Ramos (cell line): ENCODE results near the gene ZDHHC20.

Experiments
- in situ Hi-C: fragments of 300-500 bp; cut with MboI; formaldehyde crosslinking; loops from one replicate; pipeline ENCODE4 v1.14.3; 2022; ENCODE audit warnings: low sequenced_read_pairs; ENCODE audit not compliant: unreplicated experiment

Gene ZDHHC20

DNA sequence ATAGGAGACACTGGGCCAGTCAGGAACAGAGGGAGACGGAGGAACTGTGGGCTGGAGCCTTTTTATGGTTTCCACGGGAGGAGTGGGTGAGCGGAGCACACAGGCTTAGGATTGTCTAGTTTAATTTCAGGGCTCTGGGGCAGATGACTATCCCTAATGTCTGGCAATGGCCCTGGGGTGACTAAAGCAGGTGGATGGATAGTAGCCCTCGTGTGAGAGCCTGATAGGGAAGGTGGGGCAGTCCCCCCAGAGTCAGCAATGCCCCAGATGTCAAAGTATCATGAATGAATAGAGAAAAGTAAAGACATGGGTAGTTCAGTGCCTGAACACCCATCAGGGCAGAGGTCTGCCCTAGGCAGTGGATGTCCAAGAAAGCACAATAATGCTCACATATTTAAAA is 94.2 kb downstream of the ZDHHC20 start:
- in situ Hi-C loops = no loop called here

- in situ Hi-C loops = no loop called here
These were observed 94.7 kb downstream of the ZDHHC20 start for GRCh38 chr13:21364357-21364756.

DNA sequence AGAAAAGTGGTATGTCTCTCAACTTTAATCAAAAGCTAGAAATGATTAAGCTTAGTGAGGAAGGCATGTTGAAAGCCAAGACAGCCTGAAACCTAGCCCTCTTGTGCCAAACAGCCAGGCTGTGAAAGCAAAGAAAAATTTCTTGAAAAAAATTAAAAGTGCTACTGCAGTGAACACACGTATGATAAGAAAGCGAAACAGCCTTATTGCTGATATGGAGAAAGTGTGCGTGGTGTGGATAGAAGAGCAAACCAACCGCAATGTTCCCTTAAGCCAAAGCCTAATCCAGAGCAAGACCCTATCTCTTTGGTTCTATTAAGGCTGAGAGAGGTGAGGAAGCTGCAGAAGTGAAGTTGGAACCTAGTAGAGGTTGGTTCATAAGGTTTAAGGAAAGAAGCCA is 96.4 kb downstream of the ZDHHC20 start:
- in situ Hi-C loops = no loop called here

DNA sequence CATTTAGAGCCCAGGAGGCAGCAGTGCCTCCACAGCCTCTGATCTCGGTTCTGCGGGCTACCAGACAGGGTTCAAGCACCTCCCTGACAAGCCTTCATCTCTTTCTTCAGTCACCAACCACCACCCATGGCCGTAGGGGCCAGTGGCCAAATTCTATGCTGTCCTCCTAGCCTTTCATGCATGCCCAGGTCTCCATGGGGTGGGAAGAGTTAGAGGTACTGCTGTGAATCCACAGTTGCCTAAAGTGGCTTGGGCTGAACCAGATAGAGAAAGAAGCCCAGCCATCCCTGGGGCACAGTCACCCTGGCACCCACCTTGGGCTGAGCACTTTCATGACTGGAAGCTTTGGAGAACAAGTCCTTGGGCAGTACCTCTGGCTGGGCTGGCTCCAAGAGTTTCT is 97.4 kb downstream of the ZDHHC20 start:
- in situ Hi-C loops = no loop called here

DNA sequence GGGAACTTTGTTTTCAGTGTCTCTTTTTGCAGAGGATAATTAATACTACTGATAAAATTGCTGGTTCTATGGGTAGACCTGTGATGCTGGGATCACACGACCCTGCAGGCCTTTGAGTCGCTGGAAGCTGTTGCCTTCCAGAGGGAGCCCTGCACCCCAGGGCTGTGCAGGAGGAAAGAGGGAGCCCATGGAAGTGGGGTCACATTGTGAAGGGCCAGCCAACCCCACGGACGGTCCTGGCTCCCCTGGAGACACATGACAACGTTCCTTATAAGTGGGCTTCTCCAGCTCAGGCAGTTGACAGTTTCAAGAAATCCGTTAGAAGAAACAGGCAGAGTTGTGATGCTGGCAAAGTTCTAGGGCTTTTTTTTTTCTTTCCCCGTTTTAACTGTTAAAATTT is 98.0 kb downstream of the ZDHHC20 start:
- in situ Hi-C loops = no loop called here

DNA sequence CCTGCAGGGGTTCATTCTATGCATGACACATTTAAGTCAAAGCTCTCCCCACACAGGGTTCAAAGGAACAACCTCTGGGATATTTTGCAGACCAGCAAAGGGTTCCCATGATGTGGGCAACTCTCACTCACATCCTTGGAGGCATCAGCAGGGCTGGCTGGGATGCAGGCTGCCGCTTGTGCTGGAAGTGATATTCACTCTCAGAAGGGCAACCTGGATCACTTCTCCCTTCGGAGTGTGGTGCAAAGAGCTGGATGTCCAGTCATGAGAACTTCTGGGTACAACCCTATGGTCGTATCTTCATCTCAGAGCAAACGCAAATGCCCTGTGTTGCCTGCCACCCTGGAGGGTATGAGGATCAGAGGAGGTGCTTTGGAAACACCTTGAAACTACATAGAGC is 98.6 kb downstream of the ZDHHC20 start:
- in situ Hi-C loops = no loop called here

DNA sequence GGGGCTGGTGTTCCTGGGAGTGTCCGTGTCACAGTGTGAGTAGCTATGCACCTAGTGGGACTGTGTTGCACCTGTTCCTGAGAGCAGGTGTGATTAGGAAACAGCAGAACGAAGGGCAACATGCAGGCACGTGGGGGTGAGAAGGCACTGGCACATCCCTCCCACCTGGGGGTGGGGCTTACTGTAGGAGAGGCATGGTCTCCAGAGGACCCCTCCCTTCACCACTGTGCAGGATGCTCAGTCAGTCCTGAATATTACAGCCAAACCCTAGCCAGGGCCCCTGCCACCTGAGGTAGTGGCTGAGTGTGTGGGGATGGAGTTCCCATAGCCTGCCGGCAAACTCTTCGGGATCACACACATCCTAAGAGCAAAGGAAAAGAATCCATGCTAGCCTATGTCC is 99.2 kb downstream of the ZDHHC20 start:
- in situ Hi-C loops = no loop called here

DNA sequence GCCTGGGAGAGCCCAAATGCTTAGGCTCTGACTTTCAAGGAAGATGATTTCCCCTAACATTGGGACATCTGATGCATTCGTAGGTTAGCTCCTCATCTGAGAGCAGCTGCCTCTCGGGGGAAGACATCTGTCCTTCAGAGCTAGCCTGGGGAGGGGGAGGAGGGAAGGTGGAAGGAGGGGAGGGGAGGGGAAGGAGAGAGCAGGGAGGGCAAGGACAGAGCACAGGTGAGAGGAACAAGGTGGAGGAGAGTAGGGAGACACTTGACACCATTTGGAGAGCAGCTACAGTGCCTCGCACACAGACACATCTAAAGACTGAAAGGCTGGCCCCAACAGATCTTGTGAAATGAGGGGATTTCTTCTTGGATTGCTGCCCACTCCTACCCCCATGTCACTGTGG is 103.8 kb downstream of the ZDHHC20 start:
- in situ Hi-C loops = no loop called here

DNA sequence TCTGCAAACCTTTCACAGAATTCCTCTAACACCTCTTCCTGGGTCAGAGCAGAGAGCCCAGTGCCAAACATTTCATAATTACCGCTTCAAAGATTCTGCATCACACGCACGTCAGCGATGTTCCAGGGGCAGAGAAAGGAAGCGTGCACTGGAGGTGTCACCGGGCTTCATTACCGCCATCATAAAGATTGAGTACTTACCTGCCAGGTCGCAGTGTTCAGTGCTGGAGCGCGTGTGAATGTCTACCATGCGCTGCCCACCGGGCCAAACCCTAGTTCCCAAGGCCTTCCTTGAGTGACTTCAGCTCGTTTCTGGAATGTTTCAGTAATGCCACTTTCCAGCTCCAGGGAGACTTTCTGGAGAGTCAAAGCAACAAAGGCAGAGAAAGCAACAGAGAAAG is 104.4 kb downstream of the ZDHHC20 start:
- in situ Hi-C loops = no loop called here

DNA sequence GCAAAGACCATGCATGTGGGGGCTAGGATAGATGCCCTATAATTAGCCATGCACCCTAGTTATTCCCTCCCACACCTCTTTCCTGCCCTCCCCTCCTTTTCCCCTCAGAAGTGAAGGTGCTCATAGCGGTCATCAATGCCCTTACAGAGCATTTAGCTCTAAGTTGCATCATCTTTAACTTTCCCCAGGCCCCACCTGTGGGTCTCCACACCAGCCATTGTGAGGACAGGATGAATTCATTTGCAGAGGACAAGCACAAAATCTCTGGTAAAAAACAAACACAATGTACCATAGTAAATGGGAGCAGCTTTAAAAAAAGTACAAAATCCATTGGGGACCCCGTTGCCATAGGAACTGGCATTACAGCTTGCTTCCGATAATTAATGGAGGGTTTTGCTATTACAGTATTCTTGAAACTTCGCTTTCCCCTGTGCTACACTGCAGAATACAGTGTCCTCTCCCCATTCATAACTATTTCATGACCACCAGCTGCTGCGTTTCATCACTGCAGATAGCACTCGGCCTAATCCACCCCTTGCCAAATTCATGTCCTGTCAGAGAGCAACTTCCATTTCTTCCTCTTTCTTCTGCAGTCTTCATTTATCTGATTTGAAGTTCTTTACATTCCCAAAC is 110.5 kb downstream of the ZDHHC20 start:
- in situ Hi-C loops = no loop called here

DNA sequence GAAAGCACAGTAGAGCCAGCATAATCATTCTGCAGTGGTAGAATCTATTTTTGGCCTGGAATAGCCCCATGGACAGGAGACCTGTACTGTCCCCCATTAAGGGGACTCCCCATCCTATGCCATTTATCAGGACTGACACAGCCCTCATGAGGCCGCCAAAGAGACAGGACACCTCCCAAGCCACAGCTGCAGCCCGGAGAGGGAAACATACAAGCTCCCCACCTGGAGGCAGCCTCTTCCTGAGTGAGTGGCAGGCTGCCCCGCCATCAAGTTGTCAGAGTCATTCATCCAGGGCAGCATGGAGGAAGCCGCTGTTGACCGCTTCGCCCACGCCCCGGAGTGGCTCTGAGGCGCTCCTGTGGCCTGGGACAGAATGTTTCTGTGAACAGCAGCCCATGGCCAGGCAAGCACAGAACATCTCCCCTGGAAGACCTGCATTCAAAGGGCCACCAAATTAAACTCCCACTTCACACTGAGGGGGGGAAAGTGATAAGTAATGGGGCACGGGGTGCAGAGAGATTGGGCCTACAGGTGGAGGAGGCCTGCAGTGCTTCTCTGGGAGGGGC is 111.3 kb downstream of the ZDHHC20 start:
- in situ Hi-C loops = no loop called here

DNA sequence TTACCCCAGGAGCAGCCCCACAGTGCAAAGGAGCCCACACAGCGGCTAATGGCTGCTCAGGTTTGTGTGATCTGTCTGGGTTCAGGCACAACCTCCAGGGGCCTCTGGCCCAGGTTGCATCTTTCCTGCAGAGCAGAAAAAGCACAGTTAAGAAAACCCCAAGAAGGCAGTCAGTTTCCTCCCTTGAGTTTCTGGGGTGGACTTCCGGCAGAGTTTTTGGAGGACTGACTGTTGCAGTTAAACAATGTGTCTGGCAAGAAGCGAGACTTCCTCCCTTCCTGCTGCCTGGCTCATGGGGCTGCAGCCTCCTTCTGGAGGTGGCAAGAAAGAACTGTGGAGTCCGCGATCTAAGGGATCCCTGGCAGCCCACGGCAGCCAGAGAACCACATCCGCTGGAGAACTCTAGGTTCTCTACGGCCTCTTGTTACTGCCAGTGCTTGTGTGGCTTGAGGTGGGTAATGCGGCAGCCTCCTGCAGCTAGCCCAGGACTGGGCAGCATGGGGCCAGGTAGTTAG is 114.4 kb downstream of the ZDHHC20 start:
- in situ Hi-C loops = no loop called here

GRCh38 chr13:21343659-21344058 is 115.4 kb downstream of the ZDHHC20 start:
- in situ Hi-C loops = no loop called here

DNA sequence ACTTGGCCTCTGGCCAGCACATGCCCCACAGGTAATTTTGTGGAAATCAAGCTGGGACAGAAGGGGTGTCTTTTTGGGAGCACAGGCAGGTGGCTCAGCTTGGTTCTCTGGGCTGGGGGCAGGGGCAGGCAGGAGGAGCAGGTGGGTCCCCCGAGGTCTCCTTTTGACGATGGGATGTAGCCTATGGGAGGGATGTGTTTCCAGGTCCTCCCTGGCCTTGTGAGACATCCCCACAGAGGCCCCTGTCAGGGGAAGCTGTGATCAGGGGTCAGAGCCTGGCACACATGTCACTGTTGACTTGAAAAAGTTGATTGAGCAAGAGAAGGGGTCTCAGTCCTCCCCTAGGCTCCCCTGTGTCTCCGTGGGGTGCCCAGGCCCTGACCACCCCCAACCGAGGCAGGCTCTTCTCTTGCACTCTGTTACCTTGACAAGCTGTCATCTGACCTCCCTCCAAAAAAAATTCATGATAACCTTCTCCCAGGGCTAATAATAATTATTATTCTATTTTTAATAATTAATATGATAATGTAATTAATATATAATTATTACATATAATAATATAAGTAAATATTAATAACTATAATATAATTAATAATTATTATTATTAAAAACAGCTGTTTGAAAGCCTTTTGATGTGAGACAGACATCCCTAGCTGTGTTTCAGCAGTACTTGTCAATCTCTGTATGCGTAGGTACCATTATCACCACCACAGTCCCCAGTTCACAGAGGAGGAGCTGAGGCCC is 116.2 kb downstream of the ZDHHC20 start:
- in situ Hi-C loops = no loop called here

DNA sequence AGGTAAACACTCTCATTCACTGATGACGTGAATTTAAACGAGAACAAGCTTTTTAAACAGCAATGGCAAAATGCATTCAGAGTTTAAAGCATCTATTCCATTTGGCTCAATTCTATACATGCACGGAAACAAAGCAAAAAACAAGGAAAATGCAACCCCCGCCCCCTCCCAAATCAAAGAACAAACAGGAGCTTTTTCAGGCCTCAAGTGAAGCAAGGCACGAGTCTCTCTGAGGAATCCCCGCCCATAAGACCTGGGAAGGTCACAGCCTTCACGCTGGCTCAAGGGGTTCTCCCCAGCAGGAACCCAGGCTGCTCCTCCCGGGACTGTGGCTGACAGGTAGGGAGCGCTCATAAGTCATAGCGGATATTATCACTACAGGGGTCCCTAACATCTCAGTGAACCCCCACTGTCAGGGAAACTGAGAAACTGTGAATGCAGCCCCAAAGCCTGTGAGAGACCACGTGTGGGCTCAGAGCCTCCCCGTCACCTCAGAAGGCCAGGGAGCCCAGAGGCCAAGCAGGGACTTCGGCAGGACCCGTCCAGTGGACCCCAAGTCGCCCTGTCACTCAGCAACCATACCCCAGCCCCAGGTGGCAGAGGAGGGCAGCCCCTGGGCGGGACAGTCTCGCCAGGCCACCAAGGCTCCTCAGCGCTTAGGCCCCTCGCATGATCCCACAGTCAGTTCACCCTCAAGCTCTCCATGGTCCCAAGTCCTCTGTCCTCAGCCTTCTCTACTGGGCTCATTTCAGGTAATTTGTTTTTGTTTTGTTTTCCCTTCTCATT is 117.3 kb downstream of the ZDHHC20 start:
- in situ Hi-C loops = no loop called here

GRCh38 chr13:21338639-21339278 is 120.3 kb downstream of the ZDHHC20 start:
- in situ Hi-C loops = no loop called here

GRCh38 chr13:21338156-21338555 is 120.9 kb downstream of the ZDHHC20 start:
- in situ Hi-C loops = no loop called here

DNA sequence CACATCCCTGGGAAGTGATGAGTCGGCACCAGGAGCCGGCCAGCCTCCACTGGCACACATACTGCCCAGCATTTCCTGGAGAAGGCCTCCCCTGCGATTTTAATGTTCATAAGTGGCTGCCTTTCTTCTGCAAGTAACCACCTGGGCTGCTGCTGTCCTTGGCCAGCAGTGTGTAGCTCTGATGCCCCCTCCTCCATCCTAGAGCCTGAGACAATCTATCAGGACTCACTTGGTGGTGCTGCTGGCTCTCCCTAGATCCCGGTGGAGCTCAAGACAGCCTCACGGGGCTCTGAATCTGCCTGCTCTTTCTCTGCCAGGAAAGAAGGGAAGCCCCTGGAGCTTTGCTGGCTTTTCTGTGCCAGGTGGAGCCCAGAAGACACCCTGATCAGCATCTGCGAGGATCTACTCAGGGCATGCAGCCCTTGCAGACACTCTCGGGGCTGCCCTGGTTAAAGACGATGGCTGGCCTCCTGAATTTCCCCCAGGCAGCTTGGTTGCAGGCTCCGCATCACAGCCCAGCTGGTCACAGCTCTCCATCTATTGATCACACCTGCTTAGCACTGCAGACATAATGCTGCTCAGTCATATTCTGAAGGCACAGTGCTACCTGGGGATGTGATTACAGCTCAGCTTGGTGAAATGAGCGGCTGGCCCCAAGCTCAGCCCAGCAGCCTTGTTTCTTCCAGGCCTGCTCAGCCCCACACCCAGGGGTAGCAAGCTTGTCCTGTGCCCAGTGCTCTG is 122.3 kb downstream of the ZDHHC20 start:
- in situ Hi-C loops = no loop called here

DNA sequence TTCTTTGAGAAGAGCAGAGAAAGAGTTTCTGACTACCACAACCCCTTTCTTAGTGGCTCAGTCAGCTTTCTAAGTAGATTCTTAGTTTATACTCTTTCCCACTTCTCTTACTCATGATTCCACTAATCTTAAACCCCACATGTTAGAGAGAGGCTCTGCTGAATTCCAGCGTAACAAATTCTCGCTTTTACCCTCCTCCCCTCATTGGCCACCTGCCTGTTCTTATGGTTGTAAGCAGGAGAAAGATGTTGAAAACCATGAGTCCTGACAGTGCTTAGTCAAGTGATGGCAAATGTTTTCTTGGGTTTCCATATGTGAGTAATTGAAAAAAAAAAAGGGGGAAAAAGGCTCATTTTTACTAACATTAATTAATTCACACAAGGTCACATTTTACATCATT is 125.9 kb downstream of the ZDHHC20 start:
- in situ Hi-C loops = no loop called here
